Thyroid gland (tissue), 4 donors: ENCODE results near the gene NOXA1. TPM values are rescaled to one million over a fixed set of nuclear protein-coding genes. Genes with fewer than 3 reads are reported as not detected.
A peak's percentile ranks its signal among the peaks of the same experiment; 100 is the strongest.

Source experiments
- DNase-seq, 2 donors: peaks; one replicate each; pipeline ENCODE4 v3.0.0-alpha.2; 2019
- H3K27ac ChIP-seq, 3 donors: fragments of 200-600 bp; sonication (generic); 1 replicate in 2 of 3; 2 replicates in 1 of 3; pipeline ENCODE4 v1.5.1; 2016 to 2019; ENCODE audit warnings: mild to moderate bottlenecking in 1 of 3, moderate library complexity in 1 of 3
- H3K27me3 ChIP-seq: fragments of 200-600 bp; sonication (generic); one replicate; pipeline ENCODE4 v1.5.1; 2019
- H3K36me3 ChIP-seq, 2 donors: fragments of 200-600 bp; sonication (generic); one replicate each; pipeline ENCODE4 v1.5.1; 2016 to 2019
- H3K4me1 ChIP-seq, 2 donors: fragments of 200-600 bp; sonication (generic); one replicate each; pipeline ENCODE4 v1.5.1; 2017 to 2019
- H3K4me3 ChIP-seq, 3 donors: fragments of 200-600 bp; sonication (generic); replicated peaks in 1 of 3; 1 replicate in 2 of 3; 2 replicates in 1 of 3; pipeline ENCODE4 v1.5.1; 2016; ENCODE audit warnings: mild to moderate bottlenecking in 1 of 3
- H3K9me3 ChIP-seq: fragments of 200-600 bp; sonication (generic); one replicate; pipeline ENCODE4 v1.5.1; 2017
- POLR2A ChIP-seq, 2 donors: fragments of 450-650 bp; IDR thresholded peaks; one replicate each; pipeline ENCODE4 v1.6.1; 2017; ENCODE audit warnings: antibody characterized with exemption in 2 of 2, mild to moderate bottlenecking in 2 of 2, moderate library complexity in 1 of 2
- WGBS, 2 donors: methylation state at CpG; one replicate each; pipeline ENCODE4 v1.1.5; 2017; 5-methylcytosine and 5-hydroxymethylcytosine counted together
- intact Hi-C: fragments of 100-400 bp; cut with DNase I; formaldehyde crosslinking; loops from one replicate; pipeline ENCODE4 v1.15.1; 2023
- total RNA-seq, 4 donors: library from RNA; depleted of rRNA; stranded (reverse); fragments of >200 nt; gene quantifications; one replicate each; pipeline ENCODE4 v1.2.3, GENCODE V29; 2016
- TF ChIP-seq, protein P1 (sequence below), 6 experiments: fragments of 200-600 bp in 3 of 6; fragments of 450-650 bp in 3 of 6; sonication (generic) in 3 of 6; IDR thresholded peaks; one replicate each; pipeline ENCODE4 v1.5.1; 2016 to 2019; ENCODE audit warnings: antibody characterized with exemption in 6 of 6, mild to moderate bottlenecking in 2 of 6, inconsistent platforms in 1 of 6, moderate library complexity in 1 of 6

The NOXA1 gene
- total RNA-seq, 4 donors from 2014 or later = 5.4 to 16.6 (median 10.0) TPM

DNA sequence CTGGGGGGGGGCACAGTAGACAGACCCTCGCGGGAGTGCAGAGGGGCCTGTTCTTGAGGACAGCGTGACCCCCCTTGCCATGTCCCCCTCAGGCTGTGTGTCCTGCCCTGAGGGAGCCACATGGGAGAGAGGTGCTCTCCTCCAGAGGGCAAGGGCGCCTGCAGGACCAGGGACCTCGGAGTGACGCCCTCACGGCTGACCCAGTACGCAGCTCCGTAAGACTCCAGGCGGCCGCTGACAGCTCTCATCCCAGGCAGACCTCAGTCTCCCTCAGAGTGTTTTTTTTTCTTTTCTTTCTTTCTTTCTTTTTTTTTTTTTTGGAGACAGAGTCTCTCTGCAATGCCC lies 27.6 kb upstream of the NOXA1 start:
- peaks cover 0 to 4% of the 10 kb centered on the region in 2 donors for H3K36me3 ChIP-seq
- H3K27me3 ChIP-seq = no peaks in the 10 kb centered on the region
- no peak overlapping the region for H3K4me3 ChIP-seq
- intact Hi-C loops = loop anchor here (5.0 kb wide), 1 partner anchor 88 kb away; no protein-coding TSS in a partner anchor
- H3K27ac ChIP-seq = no peak overlapping the region
- H3K9me3 ChIP-seq = no peaks in the 10 kb centered on the region
- no peak for DNase-seq
- H3K4me1 ChIP-seq = peaks cover 8 to 15% of the 10 kb centered on the region in 2 donors
- TF ChIP-seq POLR2A (IDR thresholded peaks at IDR 0.05) = no peak
- TF ChIP-seq, protein P1, sequence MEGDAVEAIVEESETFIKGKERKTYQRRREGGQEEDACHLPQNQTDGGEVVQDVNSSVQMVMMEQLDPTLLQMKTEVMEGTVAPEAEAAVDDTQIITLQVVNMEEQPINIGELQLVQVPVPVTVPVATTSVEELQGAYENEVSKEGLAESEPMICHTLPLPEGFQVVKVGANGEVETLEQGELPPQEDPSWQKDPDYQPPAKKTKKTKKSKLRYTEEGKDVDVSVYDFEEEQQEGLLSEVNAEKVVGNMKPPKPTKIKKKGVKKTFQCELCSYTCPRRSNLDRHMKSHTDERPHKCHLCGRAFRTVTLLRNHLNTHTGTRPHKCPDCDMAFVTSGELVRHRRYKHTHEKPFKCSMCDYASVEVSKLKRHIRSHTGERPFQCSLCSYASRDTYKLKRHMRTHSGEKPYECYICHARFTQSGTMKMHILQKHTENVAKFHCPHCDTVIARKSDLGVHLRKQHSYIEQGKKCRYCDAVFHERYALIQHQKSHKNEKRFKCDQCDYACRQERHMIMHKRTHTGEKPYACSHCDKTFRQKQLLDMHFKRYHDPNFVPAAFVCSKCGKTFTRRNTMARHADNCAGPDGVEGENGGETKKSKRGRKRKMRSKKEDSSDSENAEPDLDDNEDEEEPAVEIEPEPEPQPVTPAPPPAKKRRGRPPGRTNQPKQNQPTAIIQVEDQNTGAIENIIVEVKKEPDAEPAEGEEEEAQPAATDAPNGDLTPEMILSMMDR (IDR thresholded peaks at IDR 0.05) = no peak
- WGBS, 2 donors = 72 to 83% methylated on average over 10 to 11 of the region's 11 CpGs

DNA sequence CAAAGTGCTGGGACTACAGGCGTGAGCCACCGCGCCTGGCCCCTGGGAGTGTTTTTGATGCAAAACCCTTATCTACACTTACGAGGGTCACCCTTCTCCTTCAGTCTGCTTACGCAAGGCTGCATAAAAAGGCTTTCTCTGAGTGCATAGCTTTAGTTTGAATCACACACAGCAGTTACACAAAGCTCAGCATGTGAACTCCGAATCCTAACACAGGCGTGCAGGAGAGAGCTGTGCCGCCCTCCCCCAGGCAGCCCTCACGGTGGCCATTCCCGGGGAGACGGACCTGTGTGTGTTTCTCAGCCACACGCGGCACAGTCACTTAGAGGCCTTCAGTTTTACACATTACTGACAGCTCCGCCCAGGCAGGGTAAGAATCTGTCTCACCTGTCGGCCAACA lies 27.0 kb upstream of the NOXA1 start:
- Histone ChIP-seq H3K36me3 (peaks cover 0 to 4% of the 10 kb centered on the region in 2 donors), H3K27ac (no peak overlapping the region), H3K4me1 (peaks cover 8 to 18% of the 10 kb centered on the region in 2 donors), H3K27me3 (no peaks in the 10 kb centered on the region), H3K9me3 (no peaks in the 10 kb centered on the region), H3K4me3 (no peak overlapping the region)
- DNase-seq = no peak
- intact Hi-C loops = loop anchor here (5.0 kb wide), 1 partner anchor 89 kb away; no protein-coding TSS in a partner anchor
- TF ChIP-seq, protein P1 (IDR thresholded peaks at IDR 0.05) = no peak
- no peak for TF ChIP-seq POLR2A (IDR thresholded peaks at IDR 0.05)
- WGBS, 2 donors = 85 to 89% methylated on average over 10 to 15 of the region's 15 CpGs

DNA sequence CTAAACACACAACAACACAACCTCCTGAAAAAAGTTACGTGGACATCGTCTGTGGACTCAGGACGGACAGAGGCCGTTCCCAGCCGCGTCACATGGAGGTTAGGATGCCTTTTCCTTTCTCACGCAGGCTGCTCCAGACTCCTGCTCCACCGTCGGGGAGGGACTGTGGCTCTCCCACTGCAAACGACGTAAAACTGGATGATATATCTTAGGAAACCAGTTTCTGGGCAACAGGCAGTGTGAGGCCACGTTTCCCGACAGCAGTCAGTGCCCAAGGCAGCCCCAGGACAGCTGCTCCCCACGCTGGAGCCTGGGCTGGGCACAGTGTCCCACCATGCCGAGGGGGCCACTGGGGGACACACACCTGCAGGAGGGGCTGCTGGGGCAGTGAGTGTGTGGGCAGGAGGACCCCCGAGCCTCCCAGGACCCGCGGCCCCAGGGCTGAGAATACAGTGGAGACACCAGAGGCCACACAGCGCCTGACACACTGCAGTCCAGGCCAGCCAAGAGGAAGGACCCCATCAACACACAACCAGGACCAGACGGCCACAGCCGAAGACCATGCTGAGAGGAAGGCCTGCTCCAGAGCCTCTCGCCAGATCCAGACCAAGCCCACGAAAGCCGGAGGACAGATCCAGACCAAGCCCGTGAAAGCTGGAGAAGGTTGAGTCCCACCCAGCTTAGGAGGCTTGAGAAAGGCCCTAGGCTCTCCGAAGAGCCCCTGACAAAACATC lies 26.4 kb upstream of the NOXA1 start:
- H3K4me3 ChIP-seq = no peak overlapping the region
- H3K9me3 ChIP-seq = no peaks in the 10 kb centered on the region
- WGBS, 2 donors = 94 to 97% methylated on average over 18 to 23 of the region's 26 CpGs
- H3K4me1 ChIP-seq = peaks cover 8 to 18% of the 10 kb centered on the region in 2 donors
- intact Hi-C loops = loop anchor here (5.0 kb wide), 1 partner anchor 90 kb away; no protein-coding TSS in a partner anchor
- no peaks in the 10 kb centered on the region for H3K27me3 ChIP-seq
- H3K27ac ChIP-seq = no peak overlapping the region
- DNase-seq = no peak
- no peak for TF ChIP-seq POLR2A (IDR thresholded peaks at IDR 0.05)
- H3K36me3 ChIP-seq = peaks cover 0 to 4% of the 10 kb centered on the region in 2 donors

DNA sequence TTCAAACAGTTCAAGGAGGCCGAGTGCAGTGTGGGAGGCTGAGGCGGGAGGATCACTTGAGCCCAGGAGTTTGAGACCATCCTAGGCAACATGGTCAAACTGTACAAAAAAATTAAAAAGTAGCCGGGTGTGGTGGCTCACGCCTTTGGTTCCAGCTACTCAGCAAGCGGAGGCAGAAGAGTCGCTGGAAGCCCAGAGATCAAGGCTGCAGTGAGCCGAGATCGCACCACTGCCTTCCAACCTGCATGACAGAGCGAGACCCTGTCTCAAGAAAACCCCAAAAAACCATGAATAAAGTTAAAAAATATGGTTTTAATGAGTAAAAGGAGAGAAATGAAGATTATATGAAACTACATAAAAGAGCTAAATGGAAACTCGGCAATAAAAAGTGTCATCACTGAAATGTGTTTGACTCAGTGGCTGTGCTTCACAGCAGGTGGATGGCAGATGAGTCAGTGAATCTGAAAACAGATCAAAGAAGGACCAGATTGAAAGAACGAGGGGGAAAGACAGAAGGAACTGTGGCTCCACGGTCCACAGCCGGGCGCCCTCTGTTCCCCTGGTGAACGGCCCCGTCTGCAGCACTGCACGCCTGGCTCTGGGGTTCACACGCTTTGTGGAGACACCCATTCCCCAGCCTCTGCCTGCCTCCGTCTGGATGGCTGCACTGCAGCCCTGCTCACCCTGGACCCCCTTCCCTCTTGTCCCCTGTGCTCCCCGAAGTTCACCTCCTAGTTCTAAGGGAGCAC lies 25.3 kb upstream of the NOXA1 start:
- intact Hi-C loops = loop anchor here (5.0 kb wide), 1 partner anchor 91 kb away; no protein-coding TSS in a partner anchor
- WGBS, 2 donors = 92 to 96% methylated on average over 20 of the region's 20 CpGs
- TF ChIP-seq, protein P1 (IDR thresholded peaks at IDR 0.05) = no peak
- TF ChIP-seq POLR2A (IDR thresholded peaks at IDR 0.05) = no peak

DNA sequence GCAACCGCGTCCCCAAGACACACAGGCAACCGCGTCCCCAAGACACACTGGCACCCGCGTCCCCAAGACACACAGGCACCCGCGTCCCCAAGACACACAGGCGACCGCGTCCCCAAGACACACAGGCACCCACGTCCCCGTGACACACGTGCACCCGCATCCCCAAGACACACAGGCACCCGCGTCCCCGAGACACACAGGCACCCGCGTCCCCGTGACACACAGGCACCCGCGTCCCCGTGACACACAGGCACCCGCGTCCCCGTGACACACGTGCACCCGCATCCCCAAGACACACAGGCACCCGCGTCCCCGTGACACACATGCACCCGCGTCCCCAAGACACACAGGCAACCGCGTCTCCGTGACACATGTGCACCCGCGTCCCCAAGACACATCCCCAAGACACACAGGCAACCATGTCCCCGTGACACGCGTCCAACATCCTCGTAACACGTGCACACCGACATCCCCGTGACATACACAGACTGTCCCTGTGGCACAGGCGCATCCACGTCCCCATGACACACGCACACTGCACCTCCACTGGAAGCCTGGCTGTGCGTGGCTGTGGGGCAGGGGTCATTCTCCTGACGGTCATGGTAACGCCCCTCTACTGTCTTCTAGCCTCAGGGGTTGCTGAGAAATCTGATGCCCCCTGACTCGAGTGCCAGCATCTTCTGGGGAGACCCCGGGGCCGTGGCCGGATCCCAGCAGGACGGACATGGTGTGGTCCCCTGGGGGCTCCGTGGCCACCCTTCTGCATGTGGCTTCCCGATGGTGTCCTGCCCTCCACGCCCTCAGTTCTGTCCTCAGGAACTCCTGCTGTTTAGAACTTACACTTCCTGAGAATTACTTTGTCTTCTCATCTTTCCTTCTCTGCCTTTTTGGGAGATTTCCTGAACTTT lies 24.4 kb upstream of the NOXA1 start:
- Histone ChIP-seq H3K4me1 (peaks cover 8 to 18% of the 10 kb centered on the region in 2 donors), H3K36me3 (no peaks in the 10 kb centered on the region), H3K27me3 (no peaks in the 10 kb centered on the region), H3K4me3 (no peak overlapping the region), H3K9me3 (no peaks in the 10 kb centered on the region), H3K27ac (peak overlapping the region in 2 of 3 donors; percentile 43 to 52)
- no peak for TF ChIP-seq POLR2A (IDR thresholded peaks at IDR 0.05)
- TF ChIP-seq, protein P1 (IDR thresholded peaks at IDR 0.05) = no peak
- 95 to 96% methylated on average over 35 to 54 of the region's 60 CpGs for WGBS, 2 donors
- intact Hi-C loops = loop anchor here (5.0 kb wide), 1 partner anchor 92 kb away; no protein-coding TSS in a partner anchor
- no peak for DNase-seq

More for the DNA sequence above, 25.3 kb upstream of the NOXA1 start:
- H3K27ac ChIP-seq = no peak overlapping the region
- H3K9me3 ChIP-seq = no peaks in the 10 kb centered on the region
- no peak overlapping the region for H3K4me3 ChIP-seq
- no peak for DNase-seq
- no peaks in the 10 kb centered on the region for H3K36me3 ChIP-seq
- H3K27me3 ChIP-seq = no peaks in the 10 kb centered on the region
- peaks cover 8 to 18% of the 10 kb centered on the region in 2 donors for H3K4me1 ChIP-seq
